ENCODE measurements around the gene STRN4. TPM values are rescaled to one million over a fixed set of nuclear protein-coding genes. Genes with fewer than 3 reads are reported as not detected.

The STRN4 gene
- total RNA-seq, 1 experiment from 2014 or later: 89.5 TPM

DNA sequence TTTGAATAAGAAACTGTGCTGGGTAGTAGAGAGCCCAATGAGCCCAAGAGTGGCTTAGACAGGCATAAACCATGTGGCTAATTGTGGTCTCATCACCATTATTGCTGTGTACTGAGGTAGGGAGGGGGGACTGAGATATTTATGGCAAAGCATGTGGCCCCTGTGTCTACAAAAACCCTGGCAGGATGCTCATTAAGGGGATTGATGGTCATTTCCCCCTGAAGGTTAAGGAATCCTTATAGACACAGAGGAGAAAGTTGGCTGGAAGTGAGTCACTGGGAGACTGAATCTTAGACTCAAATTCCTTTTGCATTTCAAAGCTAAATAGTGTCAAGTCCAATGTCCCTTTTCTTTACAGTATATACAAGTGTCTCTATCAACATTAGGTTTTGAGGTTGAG lies 75.4 kb downstream of the STRN4 start:
- in situ Hi-C loops (cut with HindIII; ENCODE audit: low pct_unique_long_range_greater_than_20kb, low sequenced_read_pairs): no loop called here
- TF ChIP-seq REST (IDR thresholded peaks at IDR 0.05; ENCODE audit: insufficient read depth in 1 of 2, low read depth in 2 of 2, low read length in 1 of 2) (no peak), CTCF (IDR thresholded peaks at IDR 0.05) (no peak), POLR2AphosphoS5 (IDR thresholded peaks at IDR 0.05; ENCODE audit: low read depth, low read length) (no peak), SIN3A (IDR thresholded peaks at IDR 0.05; ENCODE audit: borderline replicate concordance, insufficient read depth, low read depth, low read length) (no peak), TCF7L2 (IDR thresholded peaks at IDR 0.05; ENCODE audit: low read depth, low read length) (no peak)
- no peak overlapping the region for H3K4me3 ChIP-seq (ENCODE audit: low read depth in 2 of 2, low read length in 2 of 2)
- BruUV-seq (replicated peaks): no TSS peak
- DNase-seq (ENCODE audit: low read depth, low spot score) (no peak), ATAC-seq (no peak)
- ChIA-PET POLR2A (no interaction called here), CTCF (no interaction called here)
- H3K27me3 ChIP-seq (ENCODE audit: control insufficient read depth, insufficient read depth, low read length): no peaks in the 10 kb centered on the region
- no peaks in the 10 kb centered on the region for H3K4me1 ChIP-seq (ENCODE audit: control insufficient read depth, insufficient read depth, low read length)
- intact Hi-C loops (cut with micrococcal nuclease; ENCODE audit: unreplicated experiment): no loop called here
- no peak overlapping the region for H3K27ac ChIP-seq (ENCODE audit: low read length)
- no peaks in the 10 kb centered on the region for H3K36me3 ChIP-seq (ENCODE audit: control insufficient read depth, insufficient read depth, low read length)
- no peaks in the 10 kb centered on the region for H3K9me3 ChIP-seq (ENCODE audit: control insufficient read depth, insufficient read depth, low read depth, low read length)

Small RNAs within 50 kb of the gene (microRNA-seq; reads per million reads assigned to microRNA genes)
- not detected for gene MIR320E (ENCODE audit: unreplicated experiment)

Other genes starting within 250 kb of the STRN4 start
- 212 TPM for gene CALM3, start 145.1 kb downstream of the STRN4 start, total RNA-seq (2021; ENCODE audit: unreplicated experiment)
- gene PTGIR, start 121.4 kb downstream of the STRN4 start, total RNA-seq (2021; ENCODE audit: unreplicated experiment): 0.08 TPM
- not detected for gene GNG8, start 110.2 kb downstream of the STRN4 start, total RNA-seq (2021; ENCODE audit: unreplicated experiment)
- gene DACT3, start 85.3 kb downstream of the STRN4 start, total RNA-seq (2021; ENCODE audit: unreplicated experiment): 1.0 TPM
- gene PRKD2, start 29.3 kb downstream of the STRN4 start, total RNA-seq (2021; ENCODE audit: unreplicated experiment): 41.2 TPM
- 21.6 TPM for gene FKRP, start 393 bp downstream of the STRN4 start, total RNA-seq (2021; ENCODE audit: unreplicated experiment)
- gene SLC1A5, start 42.1 kb upstream of the STRN4 start, total RNA-seq (2021; ENCODE audit: unreplicated experiment): 104 TPM
- 146 TPM for gene AP2S1, start 104.4 kb upstream of the STRN4 start, total RNA-seq (2021; ENCODE audit: unreplicated experiment)
- 64.1 TPM for gene ARHGAP35, start 114.5 kb upstream of the STRN4 start, total RNA-seq (2021; ENCODE audit: unreplicated experiment)

Data from Panc1 (cell line).